ENCODE measurements around the gene GMDS. TPM values are rescaled to one million over a fixed set of nuclear protein-coding genes. Genes with fewer than 3 reads are reported as not detected.

Gene GMDS
- total RNA-seq, 5 donors from 2014 or later (not counting 1 experiment from before 2014, with no cell fraction given), result 12.9 to 21.5 (median 14.6) TPM

DNA sequence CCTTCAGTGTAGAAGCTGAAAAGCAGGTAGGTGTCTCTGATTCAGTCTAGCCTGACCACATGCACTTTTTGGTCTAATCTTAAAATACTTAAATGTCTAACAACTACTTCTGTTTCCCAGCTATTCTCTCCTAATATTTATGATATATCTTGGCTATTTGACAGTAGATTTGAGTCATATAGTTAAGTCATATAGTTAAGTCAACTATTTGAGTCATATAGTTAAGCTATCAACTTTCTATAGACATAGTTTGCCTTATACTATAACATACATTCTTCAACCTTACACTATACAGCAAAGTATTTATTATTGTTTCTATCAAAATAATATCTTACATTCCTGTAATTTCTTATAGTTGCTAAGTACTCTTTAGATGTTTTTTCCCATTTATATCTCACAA is 110.9 kb downstream of the GMDS start:
- H3K36me3 Mint-ChIP-seq, result no peaks in the 10 kb centered on the region
- H3K4me1 ChIP-seq (ENCODE audit: control insufficient read depth in 1 of 2, extremely low read depth in 1 of 2, insufficient read depth in 2 of 2, low read length in 2 of 2), result no peaks in the 10 kb centered on the region
- H3K27me3 Mint-ChIP-seq, result no peaks in the 10 kb centered on the region
- no peak overlapping the region for H3K4me3 ChIP-seq (ENCODE audit: control insufficient read depth in 1 of 2, extremely low read depth in 1 of 2, low read length in 1 of 2)
- ATAC-seq (replicated peaks in 1 of 4), result no peak
- ChIA-PET POLR2A (interaction anchor here in 1 of 2 donors (0.5 kb wide), 1 partner anchor 46 kb away, joined by 5 read pairs; no protein-coding TSS in a partner anchor), CTCF (no interaction called here)
- no peaks in the 10 kb centered on the region for H3K27me3 ChIP-seq (replicated peaks in 1 of 2; ENCODE audit: control insufficient read depth in 2 of 2, extremely low read depth in 1 of 2, insufficient read depth in 2 of 2, low read length in 1 of 2)
- H3K9me3 Mint-ChIP-seq, result no peaks in the 10 kb centered on the region
- no peak overlapping the region for H3K27ac Mint-ChIP-seq
- DNase-seq, result no peak
- no peak overlapping the region for H3K4me3 Mint-ChIP-seq
- H3K4me1 Mint-ChIP-seq, result peaks cover 7 to 17% (median 8%) of the 10 kb centered on the region in 3 donors
- no peaks in the 10 kb centered on the region for H3K9me3 ChIP-seq
- H3K36me3 ChIP-seq (ENCODE audit: control insufficient read depth in 2 of 2, extremely low read depth in 1 of 2, insufficient read depth in 1 of 2, low read length in 1 of 2), result no peaks in the 10 kb centered on the region
- no peak overlapping the region for H3K27ac ChIP-seq (ENCODE audit: low read length)

DNA sequence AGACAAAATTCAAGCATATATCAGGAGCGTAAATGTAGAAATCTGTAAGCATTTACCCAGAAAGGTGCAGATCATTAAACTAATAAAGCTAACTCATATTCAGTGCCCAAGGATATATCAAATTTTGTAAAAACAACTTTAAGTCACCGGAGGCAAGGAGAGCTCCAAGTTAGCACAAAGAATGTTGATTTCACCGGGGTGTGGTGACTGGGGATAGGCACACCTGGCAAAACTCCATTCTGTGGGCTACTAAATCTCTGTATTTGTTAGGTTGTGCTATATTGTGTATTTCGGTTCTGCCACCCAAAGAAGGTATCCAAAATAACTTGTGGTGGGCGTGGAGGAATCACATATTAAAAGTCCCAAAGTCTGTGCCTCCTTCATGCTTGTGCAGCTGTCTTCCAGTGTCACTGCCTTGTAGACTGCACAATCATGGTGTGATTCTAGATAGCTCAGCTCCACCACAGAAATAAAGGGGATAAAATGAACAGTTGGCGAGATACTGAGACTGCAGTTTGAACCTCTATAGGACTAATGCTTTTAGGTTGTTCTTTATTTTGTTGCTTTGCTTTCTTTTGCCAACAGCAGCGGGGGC is 111.6 kb downstream of the GMDS start:
- no peaks in the 10 kb centered on the region for H3K27me3 Mint-ChIP-seq
- H3K4me1 Mint-ChIP-seq, result peaks cover 14 to 24% (median 16%) of the 10 kb centered on the region in 3 donors
- Histone ChIP-seq H3K4me3 (ENCODE audit: control insufficient read depth in 1 of 2, extremely low read depth in 1 of 2, low read length in 1 of 2) (no peak overlapping the region), H3K36me3 (ENCODE audit: control insufficient read depth in 2 of 2, extremely low read depth in 1 of 2, insufficient read depth in 1 of 2, low read length in 1 of 2) (no peaks in the 10 kb centered on the region), H3K27me3 (replicated peaks in 1 of 2; ENCODE audit: control insufficient read depth in 2 of 2, extremely low read depth in 1 of 2, insufficient read depth in 2 of 2, low read length in 1 of 2) (no peaks in the 10 kb centered on the region), H3K27ac (ENCODE audit: low read length) (no peak overlapping the region), H3K4me1 (ENCODE audit: control insufficient read depth in 1 of 2, extremely low read depth in 1 of 2, insufficient read depth in 2 of 2, low read length in 2 of 2) (peaks cover 0 to under 1% of the 10 kb centered on the region in 2 experiments), H3K9me3 (no peaks in the 10 kb centered on the region)
- H3K9me3 Mint-ChIP-seq, result no peaks in the 10 kb centered on the region
- no peak overlapping the region for H3K27ac Mint-ChIP-seq
- no peak for DNase-seq
- ChIA-PET CTCF (no interaction called here), POLR2A (no interaction called here)
- H3K36me3 Mint-ChIP-seq, result no peaks in the 10 kb centered on the region
- no peak for ATAC-seq (replicated peaks in 1 of 4)
- no peak overlapping the region for H3K4me3 Mint-ChIP-seq
- no CpG with 5 or more reads among the region's 7 CpGs for WGBS (ENCODE audit: insufficient coverage)

DNA sequence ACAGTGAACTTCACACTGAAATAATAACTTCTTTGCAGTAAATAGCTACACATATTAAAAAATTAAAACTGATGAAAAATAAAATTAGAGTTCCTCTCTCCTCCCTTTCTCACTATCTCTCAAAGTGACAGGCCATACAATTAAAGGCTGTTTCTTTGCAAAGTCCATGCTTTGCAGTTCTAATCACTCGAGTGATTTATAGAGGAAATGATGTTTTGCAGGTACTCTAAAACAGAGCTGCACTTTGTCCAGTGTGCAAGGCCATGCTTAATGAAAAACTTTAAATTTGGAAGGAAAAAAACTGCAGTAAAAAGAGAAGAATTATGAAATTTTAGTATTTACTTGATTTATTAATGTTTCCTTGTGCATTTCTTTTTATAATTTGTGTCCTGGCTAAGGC is 112.5 kb downstream of the GMDS start:
- peaks cover 0 to 3% of the 10 kb centered on the region in 2 experiments for H3K4me1 ChIP-seq (ENCODE audit: control insufficient read depth in 1 of 2, extremely low read depth in 1 of 2, insufficient read depth in 2 of 2, low read length in 2 of 2)
- Mint-ChIP-seq H3K4me1 (peaks cover 21 to 33% (median 22%) of the 10 kb centered on the region in 3 donors), H3K27me3 (no peaks in the 10 kb centered on the region), H3K4me3 (no peak overlapping the region), H3K36me3 (no peaks in the 10 kb centered on the region), H3K27ac (no peak overlapping the region), H3K9me3 (no peaks in the 10 kb centered on the region)
- no peak for ATAC-seq (replicated peaks in 1 of 4)
- POLR2A ChIA-PET, result no interaction called here
- H3K27ac ChIP-seq (ENCODE audit: low read length), result no peak overlapping the region
- no peak overlapping the region for H3K4me3 ChIP-seq (ENCODE audit: control insufficient read depth in 1 of 2, extremely low read depth in 1 of 2, low read length in 1 of 2)
- H3K36me3 ChIP-seq (ENCODE audit: control insufficient read depth in 2 of 2, extremely low read depth in 1 of 2, insufficient read depth in 1 of 2, low read length in 1 of 2), result no peaks in the 10 kb centered on the region
- no CpG with 5 or more reads among the region's 1 CpG for WGBS (ENCODE audit: insufficient coverage)
- H3K27me3 ChIP-seq (replicated peaks in 1 of 2; ENCODE audit: control insufficient read depth in 2 of 2, extremely low read depth in 1 of 2, insufficient read depth in 2 of 2, low read length in 1 of 2), result no peaks in the 10 kb centered on the region
- CTCF ChIA-PET, result no interaction called here
- H3K9me3 ChIP-seq, result no peaks in the 10 kb centered on the region
- no peak for DNase-seq

DNA sequence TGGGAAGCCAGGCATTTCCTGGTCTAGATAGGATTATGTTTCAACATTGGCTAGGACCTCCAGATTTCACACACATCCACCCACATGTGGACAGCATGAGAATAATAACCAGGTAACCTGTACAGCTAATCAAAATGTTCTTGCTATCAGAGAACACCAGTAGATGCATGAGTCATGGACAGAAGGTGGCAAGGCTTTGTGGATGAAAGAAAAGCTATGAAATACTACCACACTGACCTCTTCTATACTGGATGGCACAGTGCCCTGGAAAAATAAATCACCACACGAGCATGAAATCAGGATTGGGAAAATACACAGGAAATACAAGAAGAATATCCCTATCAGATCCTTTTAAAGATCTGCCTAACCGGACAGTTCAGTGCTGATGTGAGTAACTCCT is 113.0 kb downstream of the GMDS start:
- ChIA-PET POLR2A (no interaction called here), CTCF (no interaction called here)
- peaks cover 26 to 38% (median 27%) of the 10 kb centered on the region in 3 donors for H3K4me1 Mint-ChIP-seq

DNA sequence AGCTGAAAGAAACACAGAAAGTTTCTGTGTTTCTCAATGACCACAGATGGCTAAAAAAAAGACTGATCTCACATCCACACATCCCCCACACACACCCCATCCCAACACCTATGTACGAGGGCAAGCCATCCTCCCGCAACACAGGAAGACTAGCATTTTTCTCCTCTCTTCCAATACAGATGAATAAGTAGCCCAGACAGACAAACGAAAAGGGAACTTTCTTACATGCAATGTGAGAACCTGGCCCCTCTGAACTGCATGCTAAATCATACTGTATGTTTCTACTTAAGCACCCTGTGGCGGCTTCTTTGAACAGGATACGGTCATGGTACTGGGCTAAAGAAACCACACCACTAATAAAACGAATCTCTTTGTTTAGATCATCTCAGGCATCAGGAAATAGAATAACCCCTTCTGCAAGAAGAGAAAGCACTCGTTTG is 116.2 kb downstream of the GMDS start:
- no peak overlapping the region for H3K27ac Mint-ChIP-seq
- no peak for ATAC-seq (replicated peaks in 1 of 4)
- no peak overlapping the region for H3K4me3 ChIP-seq (ENCODE audit: control insufficient read depth in 1 of 2, extremely low read depth in 1 of 2, low read length in 1 of 2)
- no peaks in the 10 kb centered on the region for H3K27me3 ChIP-seq (replicated peaks in 1 of 2; ENCODE audit: control insufficient read depth in 2 of 2, extremely low read depth in 1 of 2, insufficient read depth in 2 of 2, low read length in 1 of 2)
- peaks cover 11% of the 10 kb centered on the region for H3K36me3 Mint-ChIP-seq
- H3K27me3 Mint-ChIP-seq, result no peaks in the 10 kb centered on the region
- H3K4me3 Mint-ChIP-seq, result no peak overlapping the region
- DNase-seq, result no peak
- WGBS (ENCODE audit: insufficient coverage), result 51% methylated on average over 4 of the region's 7 CpGs
- H3K4me1 Mint-ChIP-seq, result peaks cover 27 to 48% (median 33%) of the 10 kb centered on the region in 3 donors
- H3K27ac ChIP-seq (ENCODE audit: low read length), result no peak overlapping the region
- no peaks in the 10 kb centered on the region for H3K36me3 ChIP-seq (ENCODE audit: control insufficient read depth in 2 of 2, extremely low read depth in 1 of 2, insufficient read depth in 1 of 2, low read length in 1 of 2)
- H3K9me3 Mint-ChIP-seq, result no peaks in the 10 kb centered on the region
- no peaks in the 10 kb centered on the region for H3K9me3 ChIP-seq
- ChIA-PET CTCF (no interaction called here), POLR2A (no interaction called here)
- peaks cover 0 to 8% of the 10 kb centered on the region in 2 experiments for H3K4me1 ChIP-seq (ENCODE audit: control insufficient read depth in 1 of 2, extremely low read depth in 1 of 2, insufficient read depth in 2 of 2, low read length in 2 of 2)

More for the DNA sequence above, 113.0 kb downstream of the GMDS start:
- Mint-ChIP-seq H3K27ac (no peak overlapping the region), H3K9me3 (no peaks in the 10 kb centered on the region), H3K36me3 (no peaks in the 10 kb centered on the region), H3K4me3 (no peak overlapping the region), H3K27me3 (no peaks in the 10 kb centered on the region)
- no peaks in the 10 kb centered on the region for H3K9me3 ChIP-seq
- H3K4me1 ChIP-seq (ENCODE audit: control insufficient read depth in 1 of 2, extremely low read depth in 1 of 2, insufficient read depth in 2 of 2, low read length in 2 of 2), result peaks cover 0 to 6% of the 10 kb centered on the region in 2 experiments
- WGBS (ENCODE audit: insufficient coverage), result no CpG with 5 or more reads among the region's 2 CpGs
- no peak overlapping the region for H3K4me3 ChIP-seq (ENCODE audit: control insufficient read depth in 1 of 2, extremely low read depth in 1 of 2, low read length in 1 of 2)
- no peak overlapping the region for H3K27ac ChIP-seq (ENCODE audit: low read length)
- no peak for DNase-seq
- no peak for ATAC-seq (replicated peaks in 1 of 4)
- H3K36me3 ChIP-seq (ENCODE audit: control insufficient read depth in 2 of 2, extremely low read depth in 1 of 2, insufficient read depth in 1 of 2, low read length in 1 of 2), result no peaks in the 10 kb centered on the region
- no peaks in the 10 kb centered on the region for H3K27me3 ChIP-seq (replicated peaks in 1 of 2; ENCODE audit: control insufficient read depth in 2 of 2, extremely low read depth in 1 of 2, insufficient read depth in 2 of 2, low read length in 1 of 2)

DNA sequence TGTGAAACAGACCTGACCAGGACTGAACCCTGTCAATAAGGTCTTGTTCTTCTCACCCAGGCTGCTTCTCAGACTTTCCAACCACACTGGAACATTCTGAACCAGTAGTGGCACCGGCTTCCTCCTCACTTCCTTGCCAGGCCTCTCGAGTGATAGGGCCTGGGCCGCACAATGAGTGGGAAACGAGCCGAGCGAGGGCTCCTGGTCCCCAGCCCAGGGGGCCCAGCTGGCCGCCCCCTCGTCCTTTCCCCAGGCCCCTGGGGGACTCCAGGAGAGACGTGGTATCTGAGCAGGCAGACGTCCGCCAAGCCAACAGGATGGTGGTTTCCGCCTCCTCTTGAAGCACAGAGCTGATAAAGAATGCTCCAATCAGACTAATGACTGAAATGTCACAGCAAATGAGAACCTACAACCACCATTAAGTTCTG is 117.9 kb downstream of the GMDS start:
- H3K4me1 Mint-ChIP-seq, result peaks cover 27 to 46% (median 32%) of the 10 kb centered on the region in 3 donors
- Histone ChIP-seq H3K27me3 (replicated peaks in 1 of 2; ENCODE audit: control insufficient read depth in 2 of 2, extremely low read depth in 1 of 2, insufficient read depth in 2 of 2, low read length in 1 of 2) (no peaks in the 10 kb centered on the region), H3K9me3 (no peaks in the 10 kb centered on the region), H3K4me1 (ENCODE audit: control insufficient read depth in 1 of 2, extremely low read depth in 1 of 2, insufficient read depth in 2 of 2, low read length in 2 of 2) (peaks cover 0 to 8% of the 10 kb centered on the region in 2 experiments), H3K4me3 (ENCODE audit: control insufficient read depth in 1 of 2, extremely low read depth in 1 of 2, low read length in 1 of 2) (no peak overlapping the region), H3K27ac (ENCODE audit: low read length) (peak overlapping the region; percentile 43), H3K36me3 (ENCODE audit: control insufficient read depth in 2 of 2, extremely low read depth in 1 of 2, insufficient read depth in 1 of 2, low read length in 1 of 2) (no peaks in the 10 kb centered on the region)
- no peak overlapping the region for H3K27ac Mint-ChIP-seq
- H3K36me3 Mint-ChIP-seq, result peaks cover 22% of the 10 kb centered on the region
- WGBS (ENCODE audit: insufficient coverage), result 11% methylated on average over 8 of the region's 12 CpGs
- H3K9me3 Mint-ChIP-seq, result no peaks in the 10 kb centered on the region
- ATAC-seq (replicated peaks in 1 of 4), result peak; percentile 37 to 73 (median 50)
- peak in 23 of 35 experiments; percentile 0 to 29 (median 5) for DNase-seq
- no peaks in the 10 kb centered on the region for H3K27me3 Mint-ChIP-seq
- H3K4me3 Mint-ChIP-seq, result peak overlapping the region in 1 of 3 donors; percentile 13
- ChIA-PET CTCF (interaction anchor here in 1 of 2 donors (0.6 kb wide), 2 partner anchors 9 to 1405 kb away, joined by 3 read pairs; no protein-coding TSS in a partner anchor), POLR2A (interaction anchor here (0.6 to 0.7 kb wide), 3 partner anchors 48 to 217 kb away, joined by 3 to 4 read pairs (median 3); no protein-coding TSS in a partner anchor)

Measured in T-cell (primary cell).